ENCODE results near the gene CCDC194.

CCDC194 gene

GRCh38 chr19:17393914-17394313 lies at the start of gene CCDC194:
CCDC194 (minus strand) TSS chr19:17394196; CDS start chr19:17394158, 38 bp downstream.
- no peak for DNase-seq

- peak; percentile 30 for DNase-seq
Observed at GRCh38 chr19:17441241-17442021, 47.4 kb upstream of the CCDC194 start.

GRCh38 chr19:17436874-17437267 lies 42.9 kb upstream of the CCDC194 start:
- DNase-seq = no peak

- DNase-seq = no peak
Observed at GRCh38 chr19:17436094-17436873, 42.3 kb upstream of the CCDC194 start.

- no peak for DNase-seq
Observed at GRCh38 chr19:17435218-17435617, 41.2 kb upstream of the CCDC194 start.

GRCh38 chr19:17431417-17431816 lies 37.4 kb upstream of the CCDC194 start:
- no peak for DNase-seq

GRCh38 chr19:17429641-17430113 lies 35.7 kb upstream of the CCDC194 start:
- no peak for DNase-seq

GRCh38 chr19:17424743-17425365 lies 30.9 kb upstream of the CCDC194 start:
- peak; percentile 61 for DNase-seq

GRCh38 chr19:17423429-17424208 lies 29.6 kb upstream of the CCDC194 start:
- no peak for DNase-seq

- no peak for DNase-seq
Observed at GRCh38 chr19:17421942-17422341, 27.9 kb upstream of the CCDC194 start.

- DNase-seq = peak; percentile 52
Observed at GRCh38 chr19:17420475-17420924, 26.5 kb upstream of the CCDC194 start.

- DNase-seq = peak; percentile 98
Observed at GRCh38 chr19:17419621-17420474, 25.9 kb upstream of the CCDC194 start, which contains the start of gene MVB12A. MVB12A (plus strand) TSS chr19:17420047; CDS start chr19:17420136, 89 bp downstream.

- no peak for DNase-seq
Observed at GRCh38 chr19:17419154-17419620, 25.2 kb upstream of the CCDC194 start.

GRCh38 chr19:17418710-17419109 lies 24.7 kb upstream of the CCDC194 start:
- DNase-seq = no peak

GRCh38 chr19:17415121-17415520 lies 21.1 kb upstream of the CCDC194 start:
- no peak for DNase-seq

GRCh38 chr19:17414097-17414496 lies 20.1 kb upstream of the CCDC194 start:
- no peak for DNase-seq

GRCh38 chr19:17411801-17412200 lies 17.8 kb upstream of the CCDC194 start:
- no peak for DNase-seq

GRCh38 chr19:17409990-17410389 lies 16.0 kb upstream of the CCDC194 start:
- no peak for DNase-seq

- DNase-seq = peak; percentile 34
Observed at GRCh38 chr19:17406887-17407196, 12.8 kb upstream of the CCDC194 start.

GRCh38 chr19:17406046-17406886 lies 12.3 kb upstream of the CCDC194 start:
- DNase-seq = peak; percentile 73
